Measurements from ENCODE around the gene NUAK1.

- TF ChIP-seq CTCF (conservative IDR thresholded peaks at IDR 0.05 in 1 of 2, IDR thresholded peaks at IDR 0.05 in 1 of 2; ENCODE audit: low read depth in 1 of 2, low read length in 2 of 2), result no peak
- no peak for TF ChIP-seq EZH2 (IDR thresholded peaks at IDR 0.05; ENCODE audit: low read length, missing control alignments)
Observed at GRCh38 chr12:106078358-106079010, 60.3 kb downstream of the NUAK1 start.
